Measurements from ENCODE around the gene CASD1. TPM values are rescaled to one million over a fixed set of nuclear protein-coding genes. Genes with fewer than 3 reads are reported as not detected.

The CASD1 gene
- total RNA-seq, 1 experiment from 2014 or later: 5.8 TPM

DNA sequence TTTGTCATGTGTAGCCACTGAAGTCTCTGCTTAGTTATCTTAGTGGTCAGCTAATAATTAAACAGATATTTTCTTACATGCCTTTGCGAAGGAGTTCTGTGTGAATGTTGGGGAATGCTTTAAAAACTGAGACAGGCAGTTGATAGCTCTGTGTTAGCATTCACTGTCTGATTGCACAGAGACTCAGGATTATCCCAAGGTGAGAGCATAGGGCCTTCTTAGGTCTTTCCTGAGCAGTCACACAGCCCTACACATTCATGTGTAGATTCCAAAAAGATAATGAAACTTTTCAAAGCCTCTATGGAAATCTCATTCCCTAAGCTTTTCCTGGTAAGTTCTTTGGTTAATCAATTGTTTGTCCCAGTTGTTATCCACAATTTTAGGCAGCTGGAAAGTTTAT, 67.7 kb downstream of the CASD1 start:
- Histone ChIP-seq H3K4me2 (ENCODE audit: low read length) (no peak overlapping the region), H4K20me1 (ENCODE audit: insufficient read depth) (no peaks in the 10 kb centered on the region), H3K36me3 (ENCODE audit: control insufficient read depth in 1 of 2, insufficient read depth in 2 of 2, low read length in 2 of 2) (no peaks in the 10 kb centered on the region), H3K4me3 (replicated peaks in 1 of 2; ENCODE audit: low read depth in 1 of 2, low read length in 2 of 2) (no peak overlapping the region), H3K9me2 (ENCODE audit: insufficient read depth) (no peaks in the 10 kb centered on the region), H3K9me3 (ENCODE audit: control insufficient read depth in 1 of 2, insufficient read depth in 1 of 2, low read depth in 1 of 2, low read length in 2 of 2) (no peaks in the 10 kb centered on the region), H3K79me2 (ENCODE audit: insufficient read depth, low read length) (no peaks in the 10 kb centered on the region), H3K9ac (ENCODE audit: low read length) (no peak overlapping the region), H2AFZ (ENCODE audit: low read depth, low read length, poor library complexity, severe bottlenecking) (no peak overlapping the region), H3K27ac (ENCODE audit: low read depth, low read length) (no peak overlapping the region), H3K4me1 (ENCODE audit: control insufficient read depth in 1 of 2, insufficient read depth in 2 of 2, low read length in 2 of 2) (peaks cover 0 to 6% of the 10 kb centered on the region in 2 experiments; a peak in 2 of 4 replicates), H3K27me3 (ENCODE audit: insufficient read depth, low read length) (no peaks in the 10 kb centered on the region)
- BruUV-seq (replicated peaks): no TSS peak
- ChIA-PET CTCF (no interaction called here), POLR2A (no interaction called here), RAD21 (ENCODE audit: low non-redundant PET in 1 of 2, low total read pairs in 2 of 2, uncharacterized antibody in 2 of 2, unreplicated experiment in 2 of 2) (no interaction called here)
- no peak for DNase-seq (ENCODE audit: low read depth, low spot score)
- ATAC-seq: no peak
- intact Hi-C loops (cut with micrococcal nuclease): no loop called here
- TF ChIP-seq ZNF274 (IDR thresholded peaks at IDR 0.05; ENCODE audit: low read depth, low read length): no peak
- TF ChIP-seq, protein P1, sequence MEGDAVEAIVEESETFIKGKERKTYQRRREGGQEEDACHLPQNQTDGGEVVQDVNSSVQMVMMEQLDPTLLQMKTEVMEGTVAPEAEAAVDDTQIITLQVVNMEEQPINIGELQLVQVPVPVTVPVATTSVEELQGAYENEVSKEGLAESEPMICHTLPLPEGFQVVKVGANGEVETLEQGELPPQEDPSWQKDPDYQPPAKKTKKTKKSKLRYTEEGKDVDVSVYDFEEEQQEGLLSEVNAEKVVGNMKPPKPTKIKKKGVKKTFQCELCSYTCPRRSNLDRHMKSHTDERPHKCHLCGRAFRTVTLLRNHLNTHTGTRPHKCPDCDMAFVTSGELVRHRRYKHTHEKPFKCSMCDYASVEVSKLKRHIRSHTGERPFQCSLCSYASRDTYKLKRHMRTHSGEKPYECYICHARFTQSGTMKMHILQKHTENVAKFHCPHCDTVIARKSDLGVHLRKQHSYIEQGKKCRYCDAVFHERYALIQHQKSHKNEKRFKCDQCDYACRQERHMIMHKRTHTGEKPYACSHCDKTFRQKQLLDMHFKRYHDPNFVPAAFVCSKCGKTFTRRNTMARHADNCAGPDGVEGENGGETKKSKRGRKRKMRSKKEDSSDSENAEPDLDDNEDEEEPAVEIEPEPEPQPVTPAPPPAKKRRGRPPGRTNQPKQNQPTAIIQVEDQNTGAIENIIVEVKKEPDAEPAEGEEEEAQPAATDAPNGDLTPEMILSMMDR (IDR thresholded peaks at IDR 0.05 in 2 of 3, conservative IDR thresholded peaks at IDR 0.05 in 1 of 3; ENCODE audit: borderline replicate concordance in 1 of 3, insufficient read depth in 1 of 3, low read depth in 2 of 3, low read length in 2 of 3): no peak
- TF ChIP-seq, protein P2, sequence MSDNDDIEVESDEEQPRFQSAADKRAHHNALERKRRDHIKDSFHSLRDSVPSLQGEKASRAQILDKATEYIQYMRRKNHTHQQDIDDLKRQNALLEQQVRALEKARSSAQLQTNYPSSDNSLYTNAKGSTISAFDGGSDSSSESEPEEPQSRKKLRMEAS (IDR thresholded peaks at IDR 0.05): no peak
- TF ChIP-seq CEBPB (IDR thresholded peaks at IDR 0.05; ENCODE audit: low read depth): no peak
- TF ChIP-seq CBX3 (IDR thresholded peaks at IDR 0.05; ENCODE audit: low read depth): no peak
- TF ChIP-seq SP1 (IDR thresholded peaks at IDR 0.05; ENCODE audit: low read depth): no peak
- TF ChIP-seq POLR2A (IDR thresholded peaks at IDR 0.05; ENCODE audit: borderline replicate concordance, extremely low read depth, insufficient read depth, insufficient read length): no peak
- TF ChIP-seq, protein P3, sequence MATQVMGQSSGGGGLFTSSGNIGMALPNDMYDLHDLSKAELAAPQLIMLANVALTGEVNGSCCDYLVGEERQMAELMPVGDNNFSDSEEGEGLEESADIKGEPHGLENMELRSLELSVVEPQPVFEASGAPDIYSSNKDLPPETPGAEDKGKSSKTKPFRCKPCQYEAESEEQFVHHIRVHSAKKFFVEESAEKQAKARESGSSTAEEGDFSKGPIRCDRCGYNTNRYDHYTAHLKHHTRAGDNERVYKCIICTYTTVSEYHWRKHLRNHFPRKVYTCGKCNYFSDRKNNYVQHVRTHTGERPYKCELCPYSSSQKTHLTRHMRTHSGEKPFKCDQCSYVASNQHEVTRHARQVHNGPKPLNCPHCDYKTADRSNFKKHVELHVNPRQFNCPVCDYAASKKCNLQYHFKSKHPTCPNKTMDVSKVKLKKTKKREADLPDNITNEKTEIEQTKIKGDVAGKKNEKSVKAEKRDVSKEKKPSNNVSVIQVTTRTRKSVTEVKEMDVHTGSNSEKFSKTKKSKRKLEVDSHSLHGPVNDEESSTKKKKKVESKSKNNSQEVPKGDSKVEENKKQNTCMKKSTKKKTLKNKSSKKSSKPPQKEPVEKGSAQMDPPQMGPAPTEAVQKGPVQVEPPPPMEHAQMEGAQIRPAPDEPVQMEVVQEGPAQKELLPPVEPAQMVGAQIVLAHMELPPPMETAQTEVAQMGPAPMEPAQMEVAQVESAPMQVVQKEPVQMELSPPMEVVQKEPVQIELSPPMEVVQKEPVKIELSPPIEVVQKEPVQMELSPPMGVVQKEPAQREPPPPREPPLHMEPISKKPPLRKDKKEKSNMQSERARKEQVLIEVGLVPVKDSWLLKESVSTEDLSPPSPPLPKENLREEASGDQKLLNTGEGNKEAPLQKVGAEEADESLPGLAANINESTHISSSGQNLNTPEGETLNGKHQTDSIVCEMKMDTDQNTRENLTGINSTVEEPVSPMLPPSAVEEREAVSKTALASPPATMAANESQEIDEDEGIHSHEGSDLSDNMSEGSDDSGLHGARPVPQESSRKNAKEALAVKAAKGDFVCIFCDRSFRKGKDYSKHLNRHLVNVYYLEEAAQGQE (IDR thresholded peaks at IDR 0.05; ENCODE audit: low read depth): no peak
- TF ChIP-seq FOSL1 (IDR thresholded peaks at IDR 0.05; ENCODE audit: low read depth): no peak
- TF ChIP-seq ELF1 (IDR thresholded peaks at IDR 0.05; ENCODE audit: borderline replicate concordance, low read depth): no peak
- TF ChIP-seq SIN3A (IDR thresholded peaks at IDR 0.05; ENCODE audit: low read depth): no peak
- TF ChIP-seq EZH2phosphoT487 (IDR thresholded peaks at IDR 0.05; ENCODE audit: borderline replicate concordance): no peak
- TF ChIP-seq SRF (IDR thresholded peaks at IDR 0.05; ENCODE audit: low read depth): no peak
- no peak for TF ChIP-seq EGR1 (IDR thresholded peaks at IDR 0.05; ENCODE audit: low read depth)
- no peak for TF ChIP-seq YY1 (IDR thresholded peaks at IDR 0.05; ENCODE audit: extremely low read depth, insufficient replicate concordance, low read depth, low read length)
- TF ChIP-seq, protein P4, sequence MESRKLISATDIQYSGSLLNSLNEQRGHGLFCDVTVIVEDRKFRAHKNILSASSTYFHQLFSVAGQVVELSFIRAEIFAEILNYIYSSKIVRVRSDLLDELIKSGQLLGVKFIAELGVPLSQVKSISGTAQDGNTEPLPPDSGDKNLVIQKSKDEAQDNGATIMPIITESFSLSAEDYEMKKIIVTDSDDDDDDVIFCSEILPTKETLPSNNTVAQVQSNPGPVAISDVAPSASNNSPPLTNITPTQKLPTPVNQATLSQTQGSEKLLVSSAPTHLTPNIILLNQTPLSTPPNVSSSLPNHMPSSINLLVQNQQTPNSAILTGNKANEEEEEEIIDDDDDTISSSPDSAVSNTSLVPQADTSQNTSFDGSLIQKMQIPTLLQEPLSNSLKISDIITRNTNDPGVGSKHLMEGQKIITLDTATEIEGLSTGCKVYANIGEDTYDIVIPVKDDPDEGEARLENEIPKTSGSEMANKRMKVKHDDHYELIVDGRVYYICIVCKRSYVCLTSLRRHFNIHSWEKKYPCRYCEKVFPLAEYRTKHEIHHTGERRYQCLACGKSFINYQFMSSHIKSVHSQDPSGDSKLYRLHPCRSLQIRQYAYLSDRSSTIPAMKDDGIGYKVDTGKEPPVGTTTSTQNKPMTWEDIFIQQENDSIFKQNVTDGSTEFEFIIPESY (IDR thresholded peaks at IDR 0.05; ENCODE audit: extremely low read depth, insufficient replicate concordance, low read length): no peak
